Endothelial cell of umbilical vein (primary cell): Measurements from ENCODE around the gene TP53BP1. TPM values are rescaled to one million over a fixed set of nuclear protein-coding genes. Genes with fewer than 3 reads are reported as not detected.
"Not testable (repeated sequence)": the region's sequence is repeated elsewhere in the genome, so short reads cannot be mapped to it uniquely, and the experiment has no call there.

Source experiments
- BruUV-seq: library from RNA; stranded (reverse); fragments of 400-500 nt; replicated peaks from 2 replicates; lab custom pipeline; 2021; lab: Mats Ljungman, UMichigan
- CTCF ChIA-PET: fragments of 300-600, 350-600 bp; sonication (Branson Sonifier 250); formaldehyde crosslinking; loops from one replicate; lab custom pipeline; 2021; ENCODE audit warnings: antibody characterized with exemption, inconsistent platforms; lab: Charles Lee
- POLR2A ChIA-PET: fragments of 300-600, 350-600 bp; sonication (Branson Sonifier 250); formaldehyde crosslinking; loops from one replicate; lab custom pipeline; 2021; ENCODE audit warnings: antibody characterized with exemption, inconsistent platforms; lab: Charles Lee
- DNase-seq: peaks from one replicate; pipeline ENCODE4 v3.0.0-alpha.2; 2011; ENCODE audit warnings: low read depth, low spot score
- FAIRE-seq: peaks from 2 replicates; lab custom pipeline; 2011; peaks lifted over from hg19 to GRCh38; lab: Jason Lieb, UNC
- H2AFZ ChIP-seq: 2 replicates; pipeline ENCODE4 v1.6.0; 2012; ENCODE audit warnings: low read depth, low read length, control low read depth, inconsistent platforms
- H3K27ac ChIP-seq: 2 replicates; pipeline ENCODE4 v1.5.1; 2011; ENCODE audit warnings: low read depth, mild to moderate bottlenecking, control low read depth, low read length, moderate library complexity; ENCODE audit not compliant: insufficient read depth
- H3K27me3 ChIP-seq, 2 experiments: 2 replicates each; pipeline versions ENCODE4 v1.6.0 to v1.6.1; 2011; ENCODE audit warnings: low read length in 2 of 2, mixed read lengths in 1 of 2; ENCODE audit not compliant: control insufficient read depth in 2 of 2, insufficient read depth in 2 of 2
- H3K36me3 ChIP-seq, 2 experiments: 2 replicates in 1 of 2; 3 replicates in 1 of 2; pipeline ENCODE4 v1.5.1; 2011; ENCODE audit warnings: low read length in 2 of 2, mild to moderate bottlenecking in 1 of 2, moderate library complexity in 1 of 2; ENCODE audit not compliant: control insufficient read depth in 2 of 2, insufficient read depth in 2 of 2; ENCODE audit errors: extremely low read depth in 1 of 2
- H3K4me1 ChIP-seq: 3 replicates; pipeline ENCODE4 v1.5.1; 2011; ENCODE audit warnings: mild to moderate bottlenecking, low read length; ENCODE audit not compliant: control insufficient read depth, insufficient read depth; ENCODE audit errors: extremely low read depth
- H3K4me2 ChIP-seq: 2 replicates; pipeline ENCODE4 v1.6.1; 2011; ENCODE audit warnings: low read length, control low read depth, mixed read lengths; ENCODE audit not compliant: insufficient read depth
- H3K4me3 ChIP-seq, 3 experiments: fragments of 200-600 bp in 1 of 3; sonication (generic), shearing (Covaris generic) in 1 of 3; replicated peaks in 1 of 3; 2 replicates each; pipeline ENCODE4 v1.5.1; 2011 to 2016; ENCODE audit warnings: control low read depth in 3 of 3, low read length in 3 of 3, mild to moderate bottlenecking in 2 of 3, inconsistent platforms in 1 of 3, low read depth in 1 of 3, moderate library complexity in 1 of 3; ENCODE audit not compliant: insufficient read depth in 1 of 3
- H3K79me2 ChIP-seq: 2 replicates; pipeline ENCODE4 v1.6.0; 2012; ENCODE audit warnings: low read length, inconsistent platforms; ENCODE audit not compliant: control insufficient read depth, insufficient read depth
- H3K9ac ChIP-seq: replicated peaks from 2 replicates; pipeline ENCODE3; 2011; ENCODE audit warnings: low read length, control low read depth; ENCODE audit not compliant: insufficient read depth; ENCODE audit errors: extremely low read depth
- H3K9me1 ChIP-seq: replicated peaks from 3 replicates; pipeline ENCODE4 v1.6.0; 2011; ENCODE audit warnings: mild to moderate bottlenecking, low read length; ENCODE audit not compliant: control insufficient read depth, insufficient read depth; ENCODE audit errors: extremely low read depth
- H3K9me3 ChIP-seq: replicated peaks from 2 replicates; pipeline ENCODE4 v1.5.1; 2012; ENCODE audit warnings: low read length, inconsistent platforms; ENCODE audit not compliant: control insufficient read depth, insufficient read depth
- H4K20me1 ChIP-seq: replicated peaks from 2 replicates; pipeline ENCODE3; 2011; ENCODE audit warnings: mild to moderate bottlenecking, low read length; ENCODE audit not compliant: control insufficient read depth, insufficient read depth; ENCODE audit errors: extremely low read depth
- FOS ChIP-seq: IDR thresholded peaks from 2 replicates; pipeline ENCODE4 v1.6.1; 2011; ENCODE audit warnings: mild to moderate bottlenecking, low read length, moderate library complexity, borderline replicate concordance; ENCODE audit not compliant: insufficient read depth
- GATA2 ChIP-seq: IDR thresholded peaks from 2 replicates; pipeline ENCODE4 v1.7.0; 2011; ENCODE audit warnings: low read depth, mild to moderate bottlenecking, moderate library complexity, mixed read lengths, low read length; ENCODE audit not compliant: insufficient read length, insufficient read depth
- MAX ChIP-seq: IDR thresholded peaks from 2 replicates; pipeline ENCODE4 v1.6.1; 2011; ENCODE audit not compliant: insufficient read depth, insufficient read length
- dilution Hi-C: fragments of 300-500 bp; cut with MboI; formaldehyde crosslinking; loops from one replicate; pipeline ENCODE4 v1.15.0; 2019; ENCODE audit warnings: low sequenced_read_pairs; ENCODE audit not compliant: extremely low pct_ligation_motif_present
- intact Hi-C: fragments of 100-400 bp; cut with micrococcal nuclease; formaldehyde crosslinking; loops from one replicate; pipeline ENCODE4 v1.10.0; 2022
- polyA plus RNA-seq, 4 experiments: library from polyadenylated mRNA; depleted of rRNA in 3 of 4; stranded (reverse) in 3 of 4; unstranded in 1 of 4; fragments of >200 nt; gene quantifications; 2 replicates each; pipeline versions ENCODE4 v1.2.1 to v1.2.3, GENCODE V29; 2011 to 2012; ENCODE audit warnings: missing spikeins in 1 of 4
- total RNA-seq: library from RNA; stranded (reverse); gene quantifications from 2 replicates; pipeline ENCODE4 v1.2.3, GENCODE V29; 2021

The TP53BP1 gene
- total and polyA plus RNA-seq, 2 donors (not counting 3 experiments of a cell fraction or from before 2014, with no cell fraction given): 28.1 to 59.5 TPM

DNA sequence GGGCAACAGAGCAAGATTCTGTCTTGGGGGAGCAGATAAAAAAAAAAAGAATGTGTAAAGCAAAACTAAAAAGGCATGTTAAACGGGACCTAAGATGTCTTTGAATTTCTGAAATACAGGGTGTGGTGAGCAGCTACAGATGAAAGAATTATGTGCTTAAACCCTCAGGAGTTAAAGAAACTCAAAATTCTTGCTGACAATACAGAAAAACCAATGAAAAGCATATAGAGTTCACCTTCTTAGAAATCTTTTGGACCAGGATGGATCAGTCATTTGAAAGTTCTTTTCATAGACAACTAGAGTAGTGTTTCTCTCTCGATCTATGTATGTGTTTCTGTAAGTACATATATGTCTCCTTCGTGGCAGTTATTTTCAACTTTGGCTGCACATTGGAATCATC is 90.7 kb downstream of the TP53BP1 start:
- no TSS peak for BruUV-seq
- Histone ChIP-seq H3K9me3 (no peaks in the 10 kb centered on the region), H3K36me3 (peaks cover 16 to 20% of the 10 kb centered on the region in 2 experiments), H2AFZ (no peak overlapping the region), H3K9ac (no peak overlapping the region), H3K4me1 (no peaks in the 10 kb centered on the region), H3K27ac (no peak overlapping the region), H4K20me1 (no peaks in the 10 kb centered on the region), H3K4me2 (no peak overlapping the region), H3K9me1 (no peaks in the 10 kb centered on the region), H3K4me3 (no peak overlapping the region), H3K27me3 (no peaks in the 10 kb centered on the region), H3K79me2 (no peaks in the 10 kb centered on the region)
- FAIRE-seq: no peak
- intact Hi-C loops (no loop called here), dilution Hi-C loops (no loop called here)
- ChIA-PET CTCF (interaction anchor here (0.9 kb wide), 1 partner anchor 26 kb away, joined by 4 read pairs; no protein-coding TSS in a partner anchor), POLR2A (no interaction called here)
- TF ChIP-seq FOS (no peak), GATA2 (no peak), MAX (no peak)
- DNase-seq: no peak

GRCh38 chr15:43393592-43393991 is 99.4 kb downstream of the TP53BP1 start:
- H2AFZ ChIP-seq, POLR2A ChIA-PET, H3K9ac ChIP-seq, H3K36me3 ChIP-seq, DNase-seq, dilution Hi-C loops, H3K27ac ChIP-seq, H3K4me2 ChIP-seq, intact Hi-C loops, H3K79me2 ChIP-seq, BruUV-seq, H3K27me3 ChIP-seq, H3K4me3 ChIP-seq, H3K4me1 ChIP-seq, H4K20me1 ChIP-seq, H3K9me1 ChIP-seq, FAIRE-seq, H3K9me3 ChIP-seq: not testable (repeated sequence)
- CTCF ChIA-PET: interaction anchor here (1.0 kb wide), 1 partner anchor 59 kb away, joined by 3 read pairs; no protein-coding TSS in a partner anchor
